SH-SY5Y (cell line): ENCODE results near the gene TEAD1.

ENCODE experiments used
- GATA2 ChIP-seq: IDR thresholded peaks from 2 replicates; pipeline ENCODE4 v1.6.1; 2011; ENCODE audit warnings: mild to moderate bottlenecking, low read depth, low read length
- GATA3 ChIP-seq: IDR thresholded peaks from 2 replicates; pipeline ENCODE4 v1.6.1; 2011; ENCODE audit warnings: low read depth, mild to moderate bottlenecking, low read length, moderate library complexity

Gene TEAD1

DNA sequence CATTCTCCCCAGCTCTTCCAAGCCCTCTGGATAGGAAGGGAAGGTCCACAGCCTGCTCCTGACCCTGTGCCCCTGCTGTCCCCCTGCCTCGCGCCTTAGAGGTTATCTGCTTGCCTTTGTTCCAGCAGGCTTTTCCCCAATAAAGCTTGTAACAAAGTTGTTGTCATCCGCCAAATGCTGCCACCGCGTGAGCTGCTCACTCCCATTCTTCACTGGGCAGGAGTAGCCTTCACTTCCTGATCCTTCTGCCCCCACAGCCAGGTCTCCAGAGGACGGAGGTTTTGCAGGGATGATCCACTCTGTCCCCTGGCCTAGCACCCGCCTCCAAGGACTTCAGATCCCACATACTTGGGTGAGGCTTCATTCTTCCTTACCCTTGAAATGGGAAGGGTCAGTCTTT lies 240.9 kb downstream of the TEAD1 start:
- no peak for TF ChIP-seq GATA2
- no peak for TF ChIP-seq GATA3

DNA sequence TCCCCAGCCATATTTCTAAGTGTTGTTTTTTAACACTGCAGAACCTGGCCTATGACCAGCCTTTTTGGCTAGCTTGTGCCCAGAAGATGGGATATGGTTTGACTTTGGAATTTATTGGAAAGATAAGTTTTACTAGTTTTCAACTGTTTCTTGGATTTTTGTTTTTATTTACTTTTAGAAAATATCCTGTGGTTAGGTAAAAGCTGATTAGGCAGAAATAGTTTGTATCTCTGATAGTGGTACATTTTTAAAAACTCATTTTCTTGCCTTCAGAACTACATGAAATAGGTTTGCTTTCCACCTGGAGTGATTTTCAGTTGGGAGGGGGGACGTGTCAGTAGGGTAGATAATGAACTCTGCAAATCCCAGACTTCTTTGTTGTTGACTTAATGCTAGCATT lies 243.6 kb downstream of the TEAD1 start:
- TF ChIP-seq GATA3: no peak
- no peak for TF ChIP-seq GATA2

DNA sequence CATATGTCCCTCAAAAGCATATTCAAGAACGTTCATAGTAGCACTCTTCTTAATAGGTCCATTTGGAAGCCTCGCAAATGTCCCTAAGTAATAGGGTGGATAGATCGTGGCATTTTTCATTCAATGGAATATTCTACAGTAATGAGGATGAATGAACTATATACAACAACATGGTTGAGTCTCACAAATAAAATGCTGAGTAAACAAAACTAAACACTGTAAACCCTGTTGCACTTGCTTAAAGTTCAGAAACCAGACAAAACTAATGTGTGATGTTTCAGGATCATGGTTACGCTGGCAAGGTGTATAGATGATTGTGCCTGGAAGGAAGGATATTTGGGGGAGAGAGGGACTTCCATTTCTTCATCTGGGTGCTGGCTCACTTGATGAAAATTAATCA lies 244.4 kb downstream of the TEAD1 start:
- TF ChIP-seq GATA2 (no peak), GATA3 (no peak)

DNA sequence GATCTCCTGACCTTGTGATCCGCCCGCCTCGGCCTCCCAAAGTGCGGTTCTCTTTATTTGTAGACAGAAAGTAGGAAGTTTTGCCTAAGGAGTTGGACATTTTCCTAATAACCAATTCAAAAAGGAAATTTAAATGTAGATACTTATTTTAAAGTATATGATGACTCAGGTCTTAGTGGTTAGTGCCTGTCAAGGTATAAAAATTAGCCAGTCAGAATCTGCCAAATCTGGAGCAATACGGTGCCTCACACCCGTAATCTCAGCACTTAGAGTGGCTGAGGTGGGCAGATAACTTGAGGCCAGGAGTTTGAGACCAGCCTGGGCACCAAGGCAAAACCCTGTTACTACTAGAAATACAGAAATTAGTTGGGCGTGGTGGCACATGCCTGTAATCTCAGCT lies 248.2 kb downstream of the TEAD1 start:
- TF ChIP-seq GATA3: no peak
- no peak for TF ChIP-seq GATA2

DNA sequence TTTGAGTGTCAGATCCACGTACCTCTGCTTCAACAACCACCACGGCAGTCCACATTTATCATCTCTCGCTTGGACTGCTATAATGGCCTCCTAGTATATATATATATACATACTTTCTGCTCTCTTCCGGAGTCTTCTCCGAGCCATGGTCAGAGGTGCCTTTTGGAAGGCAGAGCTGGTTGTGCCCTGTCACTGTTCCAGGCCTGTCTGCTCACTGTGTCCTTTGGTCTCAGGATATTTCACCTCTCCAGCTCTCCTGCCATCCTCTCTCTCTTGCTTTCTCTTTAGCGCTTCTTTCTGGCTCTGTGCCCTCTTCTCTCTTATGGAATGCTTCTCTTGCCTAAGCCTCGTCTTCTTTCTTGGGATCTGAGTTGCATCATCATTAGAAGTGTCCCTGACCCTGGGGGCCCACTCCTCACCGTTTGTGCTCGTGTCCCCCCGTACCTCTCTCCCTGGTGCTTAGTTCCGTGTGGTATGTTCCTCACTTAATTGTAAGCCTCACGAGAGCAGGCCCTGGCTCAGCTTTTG lies 248.8 kb downstream of the TEAD1 start:
- TF ChIP-seq GATA2 (no peak), GATA3 (no peak)

DNA sequence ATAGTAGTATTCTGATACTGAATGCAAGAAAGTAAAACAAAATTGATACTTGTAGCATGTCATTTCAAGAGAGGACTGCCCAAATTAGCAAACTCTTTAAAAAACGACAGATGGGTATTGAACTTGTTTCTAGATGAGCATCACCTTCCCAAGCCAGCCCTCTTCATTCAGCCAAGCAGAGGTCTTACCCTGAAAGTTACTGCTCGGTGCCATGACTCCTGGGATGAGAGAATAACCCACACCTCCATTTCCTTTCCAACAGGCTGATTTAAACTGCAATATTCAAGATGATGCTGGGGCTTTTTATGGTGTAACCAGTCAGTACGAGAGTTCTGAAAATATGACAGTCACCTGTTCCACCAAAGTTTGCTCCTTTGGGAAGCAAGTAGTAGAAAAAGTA lies 250.4 kb downstream of the TEAD1 start:
- TF ChIP-seq GATA2: no peak
- TF ChIP-seq GATA3: no peak

DNA sequence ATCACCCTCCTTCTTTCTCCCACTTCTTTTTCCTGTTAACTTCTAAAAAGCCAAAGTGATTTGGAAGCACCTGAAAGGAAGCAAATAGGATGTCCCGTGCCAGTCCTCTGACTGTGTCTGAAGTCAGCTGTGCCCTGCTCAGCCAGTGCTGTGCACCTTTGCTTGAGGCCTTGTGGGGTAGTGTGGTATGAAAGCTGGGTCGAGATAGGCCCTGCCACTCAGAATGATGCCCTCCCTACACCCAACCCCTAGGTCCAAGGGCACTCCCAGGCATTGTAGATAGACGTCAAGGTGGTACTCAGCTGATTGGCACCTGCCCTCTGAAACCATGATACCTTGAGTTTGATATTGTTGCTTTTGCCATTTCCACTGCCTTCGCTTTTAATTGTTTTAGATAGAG lies 251.3 kb downstream of the TEAD1 start:
- TF ChIP-seq GATA2 (no peak), GATA3 (no peak)

DNA sequence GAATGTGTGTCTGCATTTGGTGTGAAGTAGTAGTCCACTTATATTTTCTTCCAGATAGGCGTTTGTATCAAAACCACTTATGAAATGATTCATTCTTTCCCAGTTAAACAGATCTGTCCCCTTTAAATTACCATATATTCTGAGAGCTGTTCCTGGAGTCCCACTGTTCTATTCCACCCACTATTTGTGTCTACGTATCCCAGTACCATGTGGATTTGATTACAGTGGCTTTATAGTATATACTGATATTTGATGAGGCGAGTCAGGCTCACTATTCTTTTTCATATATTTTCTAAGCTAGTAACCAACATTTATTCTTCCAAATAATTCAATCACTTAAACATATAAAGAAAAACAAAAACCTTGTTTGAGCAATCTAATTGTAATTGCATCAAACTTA lies 253.0 kb downstream of the TEAD1 start:
- no peak for TF ChIP-seq GATA2
- TF ChIP-seq GATA3: no peak

DNA sequence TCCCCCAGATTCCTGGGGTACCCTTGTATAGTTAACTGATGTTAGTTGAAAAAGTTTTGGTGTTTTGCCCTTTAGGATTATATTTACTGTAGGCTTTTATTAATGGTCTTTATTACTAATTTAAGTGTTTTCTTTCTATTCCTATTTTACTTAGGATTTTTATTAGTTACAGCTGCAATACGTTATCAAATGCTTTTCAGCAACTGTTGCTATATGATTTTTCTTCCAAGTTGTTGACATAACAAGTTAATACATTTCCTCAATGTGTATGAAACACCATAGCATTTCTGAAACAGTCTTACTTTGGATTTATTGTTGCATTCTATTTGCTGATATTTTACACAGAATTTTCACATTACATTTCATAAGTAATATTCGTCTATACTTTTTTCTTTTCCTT lies 253.7 kb downstream of the TEAD1 start:
- TF ChIP-seq GATA3 (no peak), GATA2 (no peak)

DNA sequence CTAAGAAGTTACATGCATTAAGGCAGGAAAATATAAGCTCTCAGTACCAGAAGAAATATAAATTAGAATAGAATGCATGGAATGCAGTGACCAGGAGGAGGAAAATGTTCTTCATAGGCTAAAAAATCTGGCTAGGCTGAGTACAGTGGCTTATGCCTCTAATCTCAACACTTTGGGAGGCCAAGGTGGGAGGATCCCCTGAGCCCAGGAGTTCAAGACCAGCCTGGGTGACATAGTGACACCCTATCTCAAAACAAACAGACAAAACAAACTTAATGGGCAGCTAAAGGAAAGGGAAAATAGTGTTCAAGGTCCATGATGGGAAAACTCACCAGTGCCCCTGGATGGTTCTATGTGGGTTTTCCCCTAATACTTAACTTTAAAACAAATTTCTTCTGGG lies 256.6 kb downstream of the TEAD1 start:
- TF ChIP-seq GATA3 (no peak), GATA2 (no peak)

DNA sequence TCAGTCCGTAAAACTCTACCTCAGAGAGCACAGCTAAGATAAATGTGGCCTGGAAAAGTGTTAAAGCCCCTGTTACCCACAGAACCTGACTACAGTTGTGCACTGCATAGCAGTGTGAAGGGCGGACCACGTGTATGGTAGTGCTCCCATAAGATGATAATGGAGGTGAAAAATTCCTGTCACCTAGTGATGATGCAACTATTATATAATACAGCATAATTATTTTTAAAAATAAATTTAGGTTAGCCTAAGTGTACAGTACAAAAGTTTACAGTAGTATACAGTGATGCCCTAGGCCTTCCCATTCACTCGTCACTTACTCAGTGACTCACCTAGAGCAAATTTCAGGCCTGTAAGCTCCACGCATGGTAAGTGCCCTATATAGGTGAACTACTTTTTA lies 258.3 kb downstream of the TEAD1 start:
- no peak for TF ChIP-seq GATA3
- no peak for TF ChIP-seq GATA2

DNA sequence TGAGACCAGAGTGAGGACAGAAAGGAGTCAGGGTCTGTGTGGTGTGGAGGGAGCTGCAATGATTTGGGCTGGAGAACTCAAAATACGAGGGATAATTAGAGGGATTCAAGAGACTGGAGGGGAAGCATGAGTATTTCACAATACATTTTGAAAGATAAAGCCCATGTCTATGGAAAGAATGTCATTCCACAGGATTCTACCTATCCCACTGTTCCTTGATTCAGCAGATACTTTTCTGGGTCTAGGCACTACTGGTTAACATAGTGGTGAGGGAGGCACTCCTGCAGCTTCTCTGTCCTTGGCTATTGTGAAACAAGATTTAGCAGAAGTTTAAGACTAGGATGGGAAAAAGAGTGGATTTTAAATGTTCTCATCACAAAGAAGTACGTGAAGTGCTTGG lies 262.0 kb downstream of the TEAD1 start:
- TF ChIP-seq GATA2 (no peak), GATA3 (no peak)

DNA sequence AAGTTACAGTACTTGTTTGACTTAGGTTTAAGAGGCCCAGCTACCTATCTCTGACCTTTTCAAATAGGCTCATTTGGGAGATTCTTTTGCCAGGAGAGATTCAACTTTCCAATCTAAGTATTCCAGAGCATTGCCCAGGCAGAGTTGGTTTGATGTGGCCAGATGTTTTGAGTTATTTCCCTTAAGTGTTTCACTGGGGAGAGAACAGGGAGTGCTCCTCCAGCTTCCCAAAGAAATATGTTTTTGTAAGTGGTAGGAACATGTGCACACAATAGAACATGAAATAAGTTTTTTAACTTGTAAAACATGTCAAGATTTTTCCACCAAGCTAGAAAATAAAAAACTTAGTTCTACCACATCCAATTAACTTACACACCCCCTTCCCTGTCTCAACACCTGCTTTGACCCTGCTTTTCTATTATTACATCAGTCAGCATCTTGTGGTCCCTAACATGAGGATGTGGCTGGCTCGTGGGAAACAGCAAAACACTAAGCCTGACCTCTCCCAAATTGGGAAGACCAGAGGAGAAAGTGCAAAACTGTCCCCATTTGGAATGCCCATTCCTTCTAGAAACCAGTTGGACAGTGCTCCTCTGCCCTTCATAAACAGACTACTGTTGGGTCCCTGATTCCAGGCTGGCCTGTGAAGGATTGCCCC lies 264.5 kb downstream of the TEAD1 start:
- TF ChIP-seq GATA3 (no peak), GATA2 (no peak)

DNA sequence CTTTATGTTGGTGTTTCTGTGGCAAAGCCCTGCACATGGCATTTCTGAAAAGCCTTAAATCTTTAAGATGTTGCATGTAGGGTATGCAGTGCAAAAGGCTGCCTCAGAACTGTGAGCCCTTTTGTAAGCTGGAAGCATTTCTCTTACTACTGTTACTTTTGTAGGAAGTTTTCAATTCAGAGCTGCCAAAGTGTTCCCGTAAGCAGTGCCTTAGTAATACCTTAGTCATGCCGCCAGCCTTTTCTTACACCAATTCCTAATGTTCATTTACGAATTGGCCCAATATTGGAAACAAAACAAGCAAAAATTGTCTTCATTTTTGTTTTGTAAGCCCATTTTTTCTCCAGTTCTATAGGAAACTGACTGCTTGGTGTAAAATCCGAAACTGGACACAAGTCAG lies 267.4 kb downstream of the TEAD1 start:
- TF ChIP-seq GATA2: no peak
- TF ChIP-seq GATA3: no peak

DNA sequence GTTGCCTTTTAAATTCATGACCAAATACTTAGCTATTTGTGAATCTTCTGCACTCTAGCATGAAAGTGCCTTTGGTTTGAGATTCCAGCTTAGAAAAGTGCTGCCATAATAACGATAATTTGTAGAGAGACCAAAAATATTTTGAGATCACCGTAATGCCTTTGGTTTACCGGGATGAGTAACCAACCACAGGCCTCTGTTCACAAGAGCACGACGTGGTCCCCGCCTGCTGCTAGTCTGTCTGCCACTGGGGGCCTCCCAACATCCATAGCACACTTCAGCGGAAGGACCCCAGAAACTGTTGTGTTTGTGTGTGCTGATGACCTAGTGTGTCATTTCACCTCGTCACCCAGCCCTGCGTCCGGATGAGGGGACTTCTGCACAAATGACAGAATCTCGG lies 267.9 kb downstream of the TEAD1 start:
- TF ChIP-seq GATA3 (no peak), GATA2 (no peak)

DNA sequence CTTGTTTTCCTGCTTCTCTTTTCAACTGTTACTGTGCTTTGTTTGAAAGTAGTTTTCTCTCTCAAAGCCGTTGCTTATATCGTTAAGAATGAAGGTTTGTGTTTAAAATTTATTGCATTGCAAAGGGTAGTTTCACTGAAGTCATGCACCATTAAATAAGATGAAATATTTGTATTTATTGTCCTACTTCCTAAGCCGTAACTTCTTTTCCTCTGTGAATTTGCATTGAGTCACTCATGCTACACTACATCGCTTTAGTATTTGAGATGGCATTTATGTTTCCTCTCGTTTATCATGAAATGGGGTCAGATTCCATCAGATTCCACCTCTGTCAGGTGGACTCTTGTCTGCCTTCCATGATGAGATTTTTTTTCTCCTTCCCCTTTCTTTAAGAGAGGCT lies 269.1 kb downstream of the TEAD1 start:
- TF ChIP-seq GATA3 (no peak), GATA2 (no peak)

DNA sequence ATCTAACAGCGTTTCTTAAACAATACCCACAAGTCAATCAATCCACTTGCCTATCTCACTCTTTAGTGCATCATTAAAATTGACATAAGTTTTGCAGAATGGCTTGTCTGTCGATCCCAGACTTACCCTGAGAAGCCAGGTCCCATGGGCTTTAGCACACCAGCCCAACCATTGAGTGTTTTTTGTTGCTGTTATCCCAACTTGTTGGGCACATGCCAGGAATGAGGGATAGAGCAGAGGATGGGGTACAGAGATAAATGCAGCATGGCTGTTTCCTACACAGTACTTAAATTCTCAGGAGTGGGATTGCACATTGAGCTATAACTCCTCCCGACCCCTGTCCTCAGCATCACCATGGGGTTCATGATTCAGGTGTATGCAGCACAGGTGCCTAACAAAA lies 270.7 kb downstream of the TEAD1 start:
- no peak for TF ChIP-seq GATA2
- no peak for TF ChIP-seq GATA3
